K562 (cell line): ENCODE results near the gene SPAG7. TPM values are rescaled to one million over a fixed set of nuclear protein-coding genes. Genes with fewer than 3 reads are reported as not detected.

Experiments
- ATAC-seq: fragments of 200-7000 bp; cut with Tn5 transposase; 3 replicates; pipeline ENCODE4 v1.9.1; 2020; ENCODE audit warnings: moderate library complexity
- BruUV-seq: library from RNA; stranded (reverse); fragments of 400-500 nt; replicated peaks from 2 replicates; lab custom pipeline; 2021; lab: Mats Ljungman, UMichigan
- CTCF ChIA-PET: fragments of 300-600 bp; formaldehyde crosslinking; extraction: SDS; loops from one replicate; lab custom pipeline; 2021; ENCODE audit warnings: low intra/inter-chr PET ratio; lab: Yijun Ruan, JAX
- POLR2A ChIA-PET: fragments of 300-600, 350-650 bp; sonication (Branson Sonifier 250); formaldehyde crosslinking; extraction: SDS; loops from one replicate; lab custom pipeline; 2021; ENCODE audit warnings: antibody characterized with exemption, inconsistent platforms; lab: Yijun Ruan, JAX
- DNase-seq, 4 experiments: peaks; one replicate each; pipeline versions ENCODE4 v3.0.0 to v3.0.0-alpha.2; 2011 to 2018; ENCODE audit warnings: low spot score in 3 of 4, mixed read lengths in 3 of 4; ENCODE audit errors: extremely low read depth in 1 of 4
- FAIRE-seq: peaks from 2 replicates; lab custom pipeline; 2011; peaks lifted over from hg19 to GRCh38; lab: Jason Lieb, UNC
- H2AFZ ChIP-seq: 2 replicates; pipeline ENCODE4 v1.6.0; 2011; ENCODE audit warnings: low read depth, low read length, control low read depth, inconsistent platforms
- H3K27ac ChIP-seq: fragments of 200-600 bp; 3 replicates; pipeline ENCODE4 v1.8.0; 2011; ENCODE audit warnings: low read depth, mild to moderate bottlenecking, control low read depth, inconsistent platforms, low read length, moderate library complexity, mixed read lengths; ENCODE audit errors: extremely low read depth
- H3K27me3 ChIP-seq, 2 experiments: fragments of 300-600 bp in 1 of 2; 2 replicates in 1 of 2; 3 replicates in 1 of 2; pipeline versions ENCODE4 v1.6.0 to v1.8.0; 2011; ENCODE audit warnings: inconsistent platforms in 2 of 2, low read length in 2 of 2, mild to moderate bottlenecking in 1 of 2, mixed read lengths in 1 of 2, moderate library complexity in 1 of 2; ENCODE audit not compliant: control insufficient read depth in 2 of 2, insufficient read depth in 2 of 2
- H3K36me3 ChIP-seq: fragments of 300-600 bp; 3 replicates; pipeline ENCODE4 v1.8.0; 2011; ENCODE audit warnings: mild to moderate bottlenecking, low read length, inconsistent platforms; ENCODE audit not compliant: control insufficient read depth, insufficient read depth
- H3K4me1 ChIP-seq, 2 experiments: fragments of 200-600 bp in 1 of 2; replicated peaks in 1 of 2; 2 replicates in 1 of 2; 3 replicates in 1 of 2; pipeline versions ENCODE4 v1.5.1 to v1.8.0; 2011; ENCODE audit warnings: inconsistent platforms in 2 of 2, low read length in 2 of 2, mild to moderate bottlenecking in 1 of 2, mixed read lengths in 1 of 2, moderate library complexity in 1 of 2; ENCODE audit not compliant: control insufficient read depth in 2 of 2, insufficient read depth in 2 of 2
- H3K4me2 ChIP-seq: 2 replicates; pipeline ENCODE4 v1.6.1; 2011; ENCODE audit warnings: low read length, control low read depth, inconsistent platforms, mixed read lengths; ENCODE audit not compliant: insufficient read depth
- H3K4me3 ChIP-seq: fragments of 200-600 bp; sonication (generic), shearing (Covaris generic); 2 replicates; pipeline ENCODE4 v1.5.1; 2016; ENCODE audit warnings: control low read depth, inconsistent platforms
- H3K79me2 ChIP-seq: fragments of 200-600 bp; 3 replicates; pipeline ENCODE4 v1.8.0; 2011; ENCODE audit warnings: low read length, inconsistent platforms; ENCODE audit not compliant: control insufficient read depth, insufficient read depth
- H3K9ac ChIP-seq, 2 experiments: 2 replicates each; pipeline versions ENCODE4 v1.6.0 to v1.6.1; 2011; ENCODE audit warnings: low read depth in 2 of 2, low read length in 2 of 2, control low read depth in 1 of 2, inconsistent platforms in 1 of 2, mild to moderate bottlenecking in 1 of 2, mixed read lengths in 1 of 2; ENCODE audit not compliant: insufficient read depth in 1 of 2
- H3K9me1 ChIP-seq: one replicate; pipeline ENCODE4 v1.6.0; 2011; ENCODE audit warnings: inconsistent platforms, mild to moderate bottlenecking, low read length, moderate library complexity; ENCODE audit not compliant: control insufficient read depth, insufficient read depth
- H3K9me3 ChIP-seq: replicated peaks from 2 replicates; pipeline ENCODE4 v1.5.1; 2011; ENCODE audit warnings: low read depth, low read length, inconsistent platforms; ENCODE audit not compliant: control insufficient read depth, insufficient read depth
- H4K20me1 ChIP-seq: replicated peaks from 2 replicates; pipeline ENCODE4 v1.6.1; 2011; ENCODE audit warnings: low read length, inconsistent platforms, mixed read lengths; ENCODE audit not compliant: control insufficient read depth, insufficient read depth
- AFF4 ChIP-seq: sonication (generic); formaldehyde crosslinking; IDR thresholded peaks from 2 replicates; pipeline ENCODE4 v1.8.0; 2023; ENCODE audit warnings: mild to moderate bottlenecking, missing genetic modification reagents
- DDX20 ChIP-seq: fragments of 450-650 bp; IDR thresholded peaks from 2 replicates; pipeline ENCODE4 v1.6.1; 2016; ENCODE audit warnings: missing genetic modification characterization, low read depth, mild to moderate bottlenecking, missing compliant biosample characterization, moderate library complexity
- ETV5 ChIP-seq: sonication (generic); formaldehyde crosslinking; IDR thresholded peaks from 2 replicates; pipeline ENCODE4 v1.4.0; 2020; ENCODE audit warnings: low read depth, mild to moderate bottlenecking, missing genetic modification reagents
- KLF16 ChIP-seq: IDR thresholded peaks from 2 replicates; pipeline ENCODE4 v1.6.1; 2016; ENCODE audit warnings: antibody characterized with exemption
- MAFF ChIP-seq: IDR thresholded peaks from 2 replicates; pipeline ENCODE4 v1.6.1; 2012; ENCODE audit warnings: low read length, improper control_type of control experiment
- MLX ChIP-seq, 2 experiments: fragments of 450-650 bp in 1 of 2; sonication (generic) in 1 of 2; formaldehyde crosslinking; conservative IDR thresholded peaks; 2 replicates each; pipeline versions ENCODE4 v1.4.0 to v1.8.1; 2020 to 2022; ENCODE audit warnings: mild to moderate bottlenecking in 1 of 2, missing genetic modification reagents in 1 of 2
- MYNN ChIP-seq, 2 experiments: sonication (generic); formaldehyde crosslinking in 1 of 2; IDR thresholded peaks; 2 replicates each; pipeline versions ENCODE4 v1.5.0 to v1.6.1; 2016 to 2020; ENCODE audit warnings: antibody characterized with exemption in 1 of 2, missing genetic modification reagents in 1 of 2
- NCOA4 ChIP-seq: fragments of 450-650 bp; IDR thresholded peaks from 2 replicates; pipeline ENCODE4 v1.6.1; 2018; ENCODE audit warnings: mild to moderate bottlenecking; ENCODE audit not compliant: partially characterized antibody
- NFATC3 ChIP-seq: fragments of 450-650 bp; IDR thresholded peaks from 2 replicates; pipeline ENCODE4 v1.6.1; 2017; ENCODE audit warnings: mild to moderate bottlenecking
- PCBP2 ChIP-seq: fragments of 200-400 bp; formaldehyde crosslinking; IDR thresholded peaks from 2 replicates; pipeline ENCODE4 v1.6.1; 2018; ENCODE audit warnings: low read length, low read depth, mild to moderate bottlenecking, moderate library complexity; ENCODE audit not compliant: poor library complexity, severe bottlenecking
- SMARCA5 ChIP-seq: fragments of 450-650 bp; IDR thresholded peaks from 2 replicates; pipeline ENCODE4 v1.6.1; 2016
- SNRNP70 ChIP-seq: fragments of 200-400 bp; formaldehyde crosslinking; optimal IDR thresholded peaks from 2 replicates; pipeline ENCODE3; 2017; ENCODE audit warnings: low read depth, low read length
- SPI1 ChIP-seq: IDR thresholded peaks from 2 replicates; pipeline ENCODE4 v1.6.1; 2011; ENCODE audit warnings: low read depth, low read length, control low read depth, borderline replicate concordance
- XRCC3 ChIP-seq: fragments of 450-650 bp; IDR thresholded peaks from 2 replicates; pipeline ENCODE4 v1.6.1; 2017; ENCODE audit warnings: mild to moderate bottlenecking, moderate library complexity
- ZC3H4 ChIP-seq: sonication (generic); formaldehyde crosslinking; IDR thresholded peaks from 2 replicates; pipeline ENCODE4 v1.9.0; 2021; ENCODE audit warnings: missing genetic modification reagents, borderline replicate concordance
- WGBS: fragments of 100-300 bp; shearing (Covaris generic); methylation state at CpG from one replicate; pipeline ENCODE4 v1.1.6; 2016; ENCODE audit warnings: low coverage, mixed read lengths; ENCODE audit not compliant: insufficient coverage; ENCODE audit errors: missing lambda C conversion rate; 5-methylcytosine and 5-hydroxymethylcytosine counted together
- in situ Hi-C: fragments of 300-500 bp; cut with MboI; formaldehyde crosslinking; loops from 4 replicates; pipeline ENCODE4 v1.15.0; 2018; ENCODE audit warnings: inconsistent platforms, mixed read lengths
- intact Hi-C: fragments of 100-400 bp; cut with micrococcal nuclease; formaldehyde crosslinking; loops from 2 replicates; pipeline ENCODE4 v1.14.2; 2022
- polyA plus RNA-seq, 8 experiments: library from polyadenylated mRNA; depleted of rRNA in 4 of 8; stranded (reverse) in 5 of 8; unstranded in 3 of 8; fragments of >200 nt; fragmentation: Nextera tagmentation in 2 of 8; fragmentation: Illumina TruSeq in 1 of 8; extraction: Ambion mirVana in 2 of 8; extraction: Trizol in 1 of 8; gene quantifications; 2 replicates each; pipeline versions ENCODE4 v1.2.1 to v1.2.3, GENCODE V29; 2011 to 2014; ENCODE audit warnings: inconsistent platforms in 1 of 8, missing spikeins in 1 of 8
- total RNA-seq, 7 experiments: library from RNA; depleted of rRNA in 6 of 7; stranded (reverse); fragments of >200 nt in 6 of 7; fragmentation: Illumina TruSeq in 2 of 7; extraction: Trizol in 2 of 7; gene quantifications; 2 replicates each; pipeline versions ENCODE4 v1.2.1 to v1.2.3, GENCODE V29; 2011 to 2021; ENCODE audit warnings: low replicate concordance in 1 of 7
- TF ChIP-seq, protein P1 (sequence below): fragments of 250-450 bp; sonication (Bioruptor Pico); IDR thresholded peaks from 2 replicates; pipeline ENCODE4 v1.8.0; 2021; ENCODE audit warnings: mild to moderate bottlenecking, moderate library complexity

SPAG7 gene
- total and polyA plus RNA-seq, 9 of the 15 experiments (the other 6 are each of a cell fraction or from before 2014, with no cell fraction given): 5.6 to 53.5 (median 36.3) TPM

DNA sequence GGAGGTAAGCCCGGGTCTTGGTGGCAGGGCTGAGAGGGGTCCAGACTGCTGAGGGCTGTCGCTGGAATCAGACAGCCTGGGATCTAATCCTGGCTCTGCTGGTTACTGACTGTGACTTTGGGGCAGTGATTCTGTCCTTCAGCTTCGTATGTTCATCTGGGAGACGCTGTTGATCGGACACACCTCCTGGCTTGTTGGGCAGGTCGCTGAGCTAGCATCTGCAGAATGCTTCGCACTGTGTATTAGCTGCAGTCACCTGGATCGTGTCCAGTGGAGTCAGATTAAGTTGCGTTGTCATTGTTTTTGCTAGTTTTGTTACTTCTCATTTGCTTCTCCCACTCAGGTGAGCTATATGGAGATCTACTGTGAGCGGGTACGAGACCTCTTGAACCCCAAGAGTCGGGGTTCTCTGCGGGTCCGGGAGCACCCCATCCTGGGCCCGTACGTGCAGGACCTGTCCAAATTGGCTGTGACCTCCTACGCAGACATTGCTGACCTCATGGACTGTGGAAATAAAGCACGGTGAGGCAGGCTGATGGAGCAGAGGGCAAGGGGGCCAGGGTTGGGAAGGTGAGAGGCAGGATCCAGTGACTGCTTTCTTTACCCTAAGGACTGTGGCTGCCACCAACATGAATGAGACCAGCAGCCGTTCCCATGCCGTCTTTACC is 34.6 kb upstream of the SPAG7 start (continued):
- TF ChIP-seq AFF4 (no peak), KLF16 (no peak), ZC3H4 (CRISPR knock-in tag) (no peak), SNRNP70 (no peak)

GRCh38 chr17:5000237-5000639 is 32.6 kb upstream of the SPAG7 start:
- FAIRE-seq: no peak
- no peak for ATAC-seq
- Histone ChIP-seq H3K79me2 (peaks cover 16% of the 10 kb centered on the region), H3K4me2 (no peak overlapping the region), H3K4me3 (no peak overlapping the region), H4K20me1 (no peaks in the 10 kb centered on the region), H3K9me1 (peaks cover 2% of the 10 kb centered on the region), H3K27me3 (no peaks in the 10 kb centered on the region), H3K36me3 (peaks cover 48% of the 10 kb centered on the region), H3K9me3 (no peaks in the 10 kb centered on the region), H3K9ac (no peak overlapping the region), H3K4me1 (peaks cover 11 to 34% of the 10 kb centered on the region in 2 experiments; a peak in 3 of 5 replicates), H3K27ac (no peak overlapping the region), H2AFZ (no peak overlapping the region)
- intact Hi-C loops (no loop called here), in situ Hi-C loops (no loop called here)
- CTCF ChIA-PET: no interaction called here
- DNase-seq: no peak
- no TSS peak for BruUV-seq
- WGBS: 88% methylated on average over 9 of the region's 11 CpGs
- POLR2A ChIA-PET: no interaction called here
- TF ChIP-seq MLX (CRISPR knock-in tag; conservative IDR thresholded peaks at IDR 0.05) (no peak), NCOA4 (no peak), SMARCA5 (no peak), MYNN (IDR thresholded peaks at IDR 0.05) (no peak), MYNN (CRISPR knock-in tag; IDR thresholded peaks at IDR 0.05) (no peak), PCBP2 (no peak), NFATC3 (no peak), ETV5 (no peak), DDX20 (tag) (no peak), XRCC3 (no peak), SPI1 (no peak), MAFF (no peak)
- TF ChIP-seq, protein P1, sequence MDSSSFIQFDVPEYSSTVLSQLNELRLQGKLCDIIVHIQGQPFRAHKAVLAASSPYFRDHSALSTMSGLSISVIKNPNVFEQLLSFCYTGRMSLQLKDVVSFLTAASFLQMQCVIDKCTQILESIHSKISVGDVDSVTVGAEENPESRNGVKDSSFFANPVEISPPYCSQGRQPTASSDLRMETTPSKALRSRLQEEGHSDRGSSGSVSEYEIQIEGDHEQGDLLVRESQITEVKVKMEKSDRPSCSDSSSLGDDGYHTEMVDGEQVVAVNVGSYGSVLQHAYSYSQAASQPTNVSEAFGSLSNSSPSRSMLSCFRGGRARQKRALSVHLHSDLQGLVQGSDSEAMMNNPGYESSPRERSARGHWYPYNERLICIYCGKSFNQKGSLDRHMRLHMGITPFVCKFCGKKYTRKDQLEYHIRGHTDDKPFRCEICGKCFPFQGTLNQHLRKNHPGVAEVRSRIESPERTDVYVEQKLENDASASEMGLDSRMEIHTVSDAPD: no peak
